Measurements from ENCODE around the gene SPATA31A7.
"Not testable (repeated sequence)": the region's sequence is repeated elsewhere in the genome, so short reads cannot be mapped to it uniquely, and the experiment has no call there.

The SPATA31A7 gene

DNA sequence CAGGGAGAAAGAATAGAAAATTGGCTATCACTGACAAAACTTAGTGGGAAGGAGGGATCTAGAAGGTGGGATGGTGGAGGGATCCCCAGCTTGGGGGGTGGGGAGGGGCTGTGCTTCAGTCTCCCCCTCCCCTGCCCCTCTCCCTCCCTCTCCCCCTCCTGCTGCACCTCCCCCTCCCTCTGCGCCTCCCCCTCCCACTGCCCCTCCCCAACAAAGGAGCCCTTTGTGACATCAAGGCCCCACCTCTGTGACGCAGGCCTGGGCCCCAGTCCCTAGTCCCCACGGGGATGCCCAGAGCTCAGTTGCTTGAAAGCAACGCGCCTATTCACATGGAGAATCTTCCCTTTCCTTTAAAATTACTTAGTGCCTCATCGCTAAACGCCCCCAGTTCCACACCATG, at the start of gene SPATA31A7:
Gene SPATA31A7, plus strand, starts transcription at position 301 of the 400 bp plus-strand sequence. Its CDS starts 29 bp downstream, at position 330.
- not testable (repeated sequence) for DNase-seq (ENCODE audit: low read depth)

GRCh38 chr9:61226438-61226837, 36.6 kb downstream of the SPATA31A7 start:
- DNase-seq (ENCODE audit: low read depth), result not testable (repeated sequence)

Measured in CMK (cell line).